GM23248 (cell line): ENCODE measurements around the gene ASCL5. TPM values are rescaled to one million over a fixed set of nuclear protein-coding genes. Genes with fewer than 3 reads are reported as not detected.

ENCODE experiments used
- DNase-seq: peaks from one replicate; pipeline ENCODE4 v3.0.0-alpha.2; 2015
- H2AFZ ChIP-seq: fragments of 200-600 bp; sonication (generic); 2 replicates; pipeline ENCODE4 v1.6.1; 2016; ENCODE audit warnings: antibody characterized with exemption
- H3F3A ChIP-seq: fragments of 200-600 bp; sonication (generic); 2 replicates; pipeline ENCODE4 v1.6.1; 2016; ENCODE audit warnings: mild to moderate bottlenecking, antibody characterized with exemption, mixed run types; ENCODE audit not compliant: insufficient read depth
- H3K27ac ChIP-seq: fragments of 200-600 bp; sonication (generic); 2 replicates; pipeline ENCODE4 v1.5.1; 2016; ENCODE audit warnings: mild to moderate bottlenecking
- H3K27me3 ChIP-seq: fragments of 200-600 bp; sonication (generic); replicated peaks from 2 replicates; pipeline ENCODE4 v1.6.1; 2016; ENCODE audit warnings: mild to moderate bottlenecking; ENCODE audit not compliant: insufficient read depth
- H3K36me3 ChIP-seq: fragments of 200-600 bp; sonication (generic); 2 replicates; pipeline ENCODE4 v1.6.1; 2016; ENCODE audit warnings: low read depth, mild to moderate bottlenecking
- H3K4me1 ChIP-seq: fragments of 200-600 bp; sonication (generic); 2 replicates; pipeline ENCODE4 v1.6.1; 2016; ENCODE audit warnings: mild to moderate bottlenecking; ENCODE audit not compliant: insufficient read depth
- H3K4me2 ChIP-seq: fragments of 200-600 bp; sonication (generic); one replicate; pipeline ENCODE4 v1.6.1; 2016; ENCODE audit warnings: mild to moderate bottlenecking; ENCODE audit not compliant: unreplicated experiment
- H3K4me3 ChIP-seq: fragments of 200-600 bp; sonication (generic); 2 replicates; pipeline ENCODE4 v1.5.1; 2016; ENCODE audit warnings: mild to moderate bottlenecking
- H3K79me2 ChIP-seq: fragments of 200-600 bp; sonication (generic); 2 replicates; pipeline ENCODE4 v1.6.1; 2016; ENCODE audit warnings: mild to moderate bottlenecking; ENCODE audit not compliant: insufficient read depth
- H3K9ac ChIP-seq: fragments of 200-600 bp; sonication (generic); 2 replicates; pipeline ENCODE4 v1.6.1; 2016; ENCODE audit warnings: mild to moderate bottlenecking
- H3K9me2 ChIP-seq: fragments of 200-600 bp; sonication (generic); 2 replicates; pipeline ENCODE4 v1.6.1; 2016; ENCODE audit warnings: mixed run types, mild to moderate bottlenecking, moderate library complexity; ENCODE audit not compliant: insufficient read depth
- H3K9me3 ChIP-seq: fragments of 200-600 bp; sonication (generic); one replicate; pipeline ENCODE4 v1.6.1; 2017; ENCODE audit warnings: low read depth
- H4K20me1 ChIP-seq: fragments of 200-600 bp; sonication (generic); 2 replicates; pipeline ENCODE4 v1.6.0; 2016; ENCODE audit not compliant: insufficient read depth
- EZH2 ChIP-seq: fragments of 200-600 bp; sonication (generic); IDR thresholded peaks from 2 replicates; pipeline ENCODE4 v1.6.1; 2018; ENCODE audit warnings: antibody characterized with exemption, mild to moderate bottlenecking; ENCODE audit not compliant: insufficient read depth, poor library complexity, severe bottlenecking
- EZH2phosphoT487 ChIP-seq: fragments of 200-600 bp; sonication (generic); IDR thresholded peaks from 2 replicates; pipeline ENCODE4 v1.6.1; 2018; ENCODE audit warnings: antibody characterized with exemption, moderate library complexity, mild to moderate bottlenecking, low read depth; ENCODE audit not compliant: insufficient read depth
- WGBS, 2 experiments: methylation state at CpG; one replicate each; pipeline ENCODE4 v1.1.6; 2015 to 2017; ENCODE audit warnings: low lambda C conversion rate in 2 of 2, low coverage in 1 of 2; ENCODE audit errors: missing lambda C conversion rate in 2 of 2; 5-methylcytosine and 5-hydroxymethylcytosine counted together
- in situ Hi-C: fragments of 300-500 bp; cut with MboI; formaldehyde crosslinking; loops from 2 replicates; pipeline ENCODE4 v1.15.0; 2020
- polyA plus RNA-seq: library from polyadenylated mRNA; unstranded; fragments of >200 nt; fragmentation: Nextera tagmentation; extraction: Ambion mirVana; gene quantifications from 2 replicates; pipeline ENCODE4 v1.2.1, GENCODE V29; 2016
- total RNA-seq: library from RNA; depleted of rRNA; stranded (reverse); fragments of >200 nt; shearing (Covaris generic); gene quantifications from 2 replicates; pipeline ENCODE4 v1.2.3, GENCODE V29; 2014

Gene ASCL5
- total and polyA plus RNA-seq, 2 experiments from 2014 or later: not detected

DNA sequence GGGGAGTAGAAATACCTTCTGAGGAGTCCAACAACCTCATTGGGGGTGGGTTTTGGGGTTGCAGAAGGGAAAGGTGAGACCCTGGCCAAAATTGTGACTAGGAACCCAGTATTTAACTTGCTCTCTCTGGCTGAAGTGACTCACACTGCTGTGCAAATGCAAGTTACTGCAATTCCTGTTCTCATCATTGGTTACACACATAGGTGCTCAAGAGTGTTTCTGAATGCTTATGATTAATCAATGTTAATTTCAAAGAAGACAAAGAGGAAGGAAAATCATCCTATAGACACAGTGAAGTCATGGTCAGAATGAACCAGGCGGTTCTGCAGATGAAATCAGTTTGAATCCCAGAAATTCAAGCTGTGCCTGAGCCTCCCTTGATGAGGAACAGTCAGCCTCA is 3.1 kb downstream of the ASCL5 start:
- in situ Hi-C loops: no loop called here

DNA sequence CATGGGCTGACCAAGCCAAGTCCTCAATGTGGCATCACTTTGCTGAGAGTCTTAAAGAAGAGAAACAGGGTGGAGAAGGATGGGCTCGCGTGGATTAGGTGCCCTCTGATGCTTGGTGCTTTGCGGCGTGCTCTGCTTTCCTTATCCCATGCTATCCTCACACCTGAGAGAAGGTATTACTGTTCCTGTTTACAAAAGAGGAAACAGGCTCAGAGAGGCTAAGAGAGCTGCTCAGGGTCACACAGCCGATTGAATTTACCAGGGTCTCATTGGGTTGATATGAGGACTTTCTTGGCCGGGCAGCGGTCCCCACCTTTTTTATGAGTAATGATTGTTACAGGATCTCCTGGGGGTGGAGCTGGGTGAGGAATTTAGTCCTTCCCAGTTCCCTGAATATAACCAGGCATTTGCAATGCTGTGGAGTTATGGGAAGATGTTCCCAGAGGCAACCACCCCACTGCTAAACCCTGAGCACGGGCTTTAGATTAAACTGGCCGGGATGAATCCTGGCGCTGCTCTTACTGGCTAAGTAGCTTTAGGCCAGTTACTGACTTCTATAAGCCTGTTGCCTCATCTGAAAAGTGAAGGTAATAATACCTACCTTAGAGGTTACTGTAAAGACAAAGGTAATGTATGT is 4.5 kb downstream of the ASCL5 start:
- H3K9me3 ChIP-seq: no peaks in the 10 kb centered on the region
- DNase-seq: no peak
- H3K9me2 ChIP-seq: no peaks in the 10 kb centered on the region
- H3K79me2 ChIP-seq: no peaks in the 10 kb centered on the region
- H3K36me3 ChIP-seq: no peaks in the 10 kb centered on the region
- no peak overlapping the region for H3K4me2 ChIP-seq
- H3K9ac ChIP-seq: no peak overlapping the region
- H3K4me1 ChIP-seq: no peaks in the 10 kb centered on the region
- TF ChIP-seq EZH2phosphoT487 (no peak), EZH2 (no peak)
- H2AFZ ChIP-seq: no peak overlapping the region
- H4K20me1 ChIP-seq: no peaks in the 10 kb centered on the region
- no peak overlapping the region for H3K27ac ChIP-seq
- H3K4me3 ChIP-seq: no peak overlapping the region
- H3F3A ChIP-seq: no peaks in the 10 kb centered on the region
- in situ Hi-C loops: no loop called here
- H3K27me3 ChIP-seq: peaks cover 37% of the 10 kb centered on the region
- 86 to 93% methylated on average over 10 of the region's 10 CpGs for WGBS, 2 experiments

More for the DNA sequence above, 3.1 kb downstream of the ASCL5 start:
- H3K9me3 ChIP-seq: no peaks in the 10 kb centered on the region
- no peak overlapping the region for H3K27ac ChIP-seq
- DNase-seq: no peak
- no peaks in the 10 kb centered on the region for H3K9me2 ChIP-seq
- no peaks in the 10 kb centered on the region for H3K36me3 ChIP-seq
- H3K27me3 ChIP-seq: peaks cover 37% of the 10 kb centered on the region
- no peak overlapping the region for H2AFZ ChIP-seq
- H3K4me2 ChIP-seq: no peak overlapping the region
- 76 to 81% methylated on average over 1 of the region's 1 CpG for WGBS, 2 experiments
- no peak overlapping the region for H3K4me3 ChIP-seq
- TF ChIP-seq EZH2phosphoT487 (no peak), EZH2 (no peak)
- no peaks in the 10 kb centered on the region for H3K79me2 ChIP-seq
- no peak overlapping the region for H3K9ac ChIP-seq
- no peaks in the 10 kb centered on the region for H3F3A ChIP-seq
- no peaks in the 10 kb centered on the region for H3K4me1 ChIP-seq
- no peaks in the 10 kb centered on the region for H4K20me1 ChIP-seq

- H3K27me3 ChIP-seq: peaks cover 20% of the 10 kb centered on the region; the same call in 1 of the 2 replicates
- H2AFZ ChIP-seq: no peak overlapping the region
- 37 to 38% methylated on average over 14 of the region's 14 CpGs for WGBS, 2 experiments
- H3K4me2 ChIP-seq: no peak overlapping the region
- no peaks in the 10 kb centered on the region for H4K20me1 ChIP-seq
- no peak overlapping the region for H3K27ac ChIP-seq
- H3K4me1 ChIP-seq: no peaks in the 10 kb centered on the region
- H3K9me3 ChIP-seq: no peaks in the 10 kb centered on the region
- no peaks in the 10 kb centered on the region for H3F3A ChIP-seq
- H3K79me2 ChIP-seq: no peaks in the 10 kb centered on the region
- TF ChIP-seq EZH2phosphoT487: no peak
- no peak for TF ChIP-seq EZH2
- no peak overlapping the region for H3K9ac ChIP-seq
- in situ Hi-C loops: no loop called here
- no peaks in the 10 kb centered on the region for H3K9me2 ChIP-seq
- no peak overlapping the region for H3K4me3 ChIP-seq
- DNase-seq: peak; percentile 68
- H3K36me3 ChIP-seq: no peaks in the 10 kb centered on the region
These were observed 7.5 kb downstream of the ASCL5 start for GRCh38 chr1:201119206-201120197.

DNA sequence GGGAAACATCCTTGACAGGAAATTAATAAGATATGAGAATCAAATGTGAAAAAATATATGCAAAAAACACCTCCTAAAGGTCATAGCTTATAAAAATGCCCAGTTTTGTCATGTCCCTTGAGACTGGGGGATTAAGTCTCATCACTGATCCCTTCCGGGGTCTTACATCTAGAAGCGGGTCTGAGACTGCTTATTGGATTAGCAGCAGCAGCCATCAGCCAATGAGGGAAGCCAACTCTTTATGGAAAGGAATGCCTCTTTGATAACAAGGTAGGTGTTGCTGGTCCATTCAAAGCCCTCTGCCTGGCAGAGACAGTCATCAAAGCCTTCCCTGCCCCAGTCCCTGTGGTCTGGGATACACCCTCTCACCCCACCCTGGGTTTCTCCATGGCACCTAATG is 10.9 kb downstream of the ASCL5 start:
- Histone ChIP-seq H3K4me2 (no peak overlapping the region), H4K20me1 (no peaks in the 10 kb centered on the region), H3K27ac (no peak overlapping the region), H3K4me1 (no peaks in the 10 kb centered on the region), H3K9me2 (no peaks in the 10 kb centered on the region), H3K9ac (no peak overlapping the region), H3K27me3 (no peaks in the 10 kb centered on the region; the same call in 1 of the 2 replicates), H2AFZ (no peak overlapping the region), H3K79me2 (no peaks in the 10 kb centered on the region), H3K4me3 (no peak overlapping the region), H3K9me3 (no peaks in the 10 kb centered on the region), H3F3A (no peaks in the 10 kb centered on the region), H3K36me3 (no peaks in the 10 kb centered on the region)
- no peak for DNase-seq
- in situ Hi-C loops: no loop called here
- TF ChIP-seq EZH2 (no peak), EZH2phosphoT487 (no peak)
- 92% methylated on average over 2 of the region's 2 CpGs for WGBS, 2 experiments
